B cell (primary cell): ENCODE measurements around the gene SPDYE1.

Source experiments
- EZH2 ChIP-seq: IDR thresholded peaks from 2 replicates; pipeline ENCODE4 v1.6.1; 2012; ENCODE audit warnings: borderline replicate concordance, low read depth, mild to moderate bottlenecking, moderate library complexity, low read length; ENCODE audit not compliant: insufficient read depth, poor library complexity, severe bottlenecking
- TF ChIP-seq, protein P1 (sequence below): fragments of 200-600 bp; IDR thresholded peaks from one replicate; pipeline ENCODE4 v1.8.0; 2022; ENCODE audit warnings: antibody characterized with exemption, mild to moderate bottlenecking

- TF ChIP-seq, protein P1, sequence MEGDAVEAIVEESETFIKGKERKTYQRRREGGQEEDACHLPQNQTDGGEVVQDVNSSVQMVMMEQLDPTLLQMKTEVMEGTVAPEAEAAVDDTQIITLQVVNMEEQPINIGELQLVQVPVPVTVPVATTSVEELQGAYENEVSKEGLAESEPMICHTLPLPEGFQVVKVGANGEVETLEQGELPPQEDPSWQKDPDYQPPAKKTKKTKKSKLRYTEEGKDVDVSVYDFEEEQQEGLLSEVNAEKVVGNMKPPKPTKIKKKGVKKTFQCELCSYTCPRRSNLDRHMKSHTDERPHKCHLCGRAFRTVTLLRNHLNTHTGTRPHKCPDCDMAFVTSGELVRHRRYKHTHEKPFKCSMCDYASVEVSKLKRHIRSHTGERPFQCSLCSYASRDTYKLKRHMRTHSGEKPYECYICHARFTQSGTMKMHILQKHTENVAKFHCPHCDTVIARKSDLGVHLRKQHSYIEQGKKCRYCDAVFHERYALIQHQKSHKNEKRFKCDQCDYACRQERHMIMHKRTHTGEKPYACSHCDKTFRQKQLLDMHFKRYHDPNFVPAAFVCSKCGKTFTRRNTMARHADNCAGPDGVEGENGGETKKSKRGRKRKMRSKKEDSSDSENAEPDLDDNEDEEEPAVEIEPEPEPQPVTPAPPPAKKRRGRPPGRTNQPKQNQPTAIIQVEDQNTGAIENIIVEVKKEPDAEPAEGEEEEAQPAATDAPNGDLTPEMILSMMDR: no peak
- TF ChIP-seq EZH2: no peak
These were observed 44.6 kb upstream of the SPDYE1 start for GRCh38 chr7:43953071-43953470.
